KOPT-K1 (cell line): Measurements from ENCODE around the gene PLSCR1.
"Not testable (repeated sequence)": the region's sequence is repeated elsewhere in the genome, so short reads cannot be mapped to it uniquely, and the experiment has no call there.

Experiments used
- H3K27ac ChIP-seq: fragments of 200-600 bp; sonication (generic); 2 replicates; pipeline ENCODE4 v1.5.1; 2016; ENCODE audit warnings: antibody characterized with exemption, mild to moderate bottlenecking, low read depth, low read length; ENCODE audit not compliant: poor library complexity, severe bottlenecking
- H3K36me3 ChIP-seq: fragments of 200-600 bp; sonication (generic); 2 replicates; pipeline ENCODE4 v1.5.1; 2017; ENCODE audit warnings: antibody characterized with exemption, mild to moderate bottlenecking, low read length, moderate library complexity; ENCODE audit not compliant: insufficient read depth
- H3K9me3 ChIP-seq: fragments of 200-600 bp; sonication (generic); 2 replicates; pipeline ENCODE4 v1.5.1; 2017; ENCODE audit warnings: antibody characterized with exemption, low read length, mild to moderate bottlenecking; ENCODE audit not compliant: insufficient read depth, poor library complexity, severe bottlenecking

PLSCR1 gene

GRCh38 chr3:146511402-146512134 is 32.8 kb downstream of the PLSCR1 start:
- H3K36me3 ChIP-seq: peaks cover 33% of the 10 kb centered on the region
- no peak overlapping the region for H3K27ac ChIP-seq
- peaks cover 8% of the 10 kb centered on the region for H3K9me3 ChIP-seq

- Histone ChIP-seq H3K9me3 (no peaks in the 10 kb centered on the region), H3K27ac (no peak overlapping the region), H3K36me3 (peaks cover 12% of the 10 kb centered on the region; the same call in 1 of the 2 replicates)
Observed at GRCh38 chr3:146507331-146508120, 36.9 kb downstream of the PLSCR1 start.

GRCh38 chr3:146505516-146505915 is 38.9 kb downstream of the PLSCR1 start:
- no peak overlapping the region for H3K27ac ChIP-seq
- H3K36me3 ChIP-seq: no peaks in the 10 kb centered on the region
- H3K9me3 ChIP-seq: no peaks in the 10 kb centered on the region

GRCh38 chr3:146504498-146505197 is 39.8 kb downstream of the PLSCR1 start:
- H3K36me3 ChIP-seq: no peaks in the 10 kb centered on the region
- no peak overlapping the region for H3K27ac ChIP-seq
- H3K9me3 ChIP-seq: no peaks in the 10 kb centered on the region

- H3K9me3 ChIP-seq: no peaks in the 10 kb centered on the region
- no peaks in the 10 kb centered on the region for H3K36me3 ChIP-seq
- H3K27ac ChIP-seq: no peak overlapping the region
Observed at GRCh38 chr3:146503461-146504202, 40.8 kb downstream of the PLSCR1 start.

GRCh38 chr3:146502887-146503460 is 41.4 kb downstream of the PLSCR1 start:
- H3K36me3 ChIP-seq: no peaks in the 10 kb centered on the region
- no peaks in the 10 kb centered on the region for H3K9me3 ChIP-seq
- no peak overlapping the region for H3K27ac ChIP-seq

GRCh38 chr3:146501752-146502151 is 42.7 kb downstream of the PLSCR1 start:
- Histone ChIP-seq H3K27ac (no peak overlapping the region), H3K36me3 (no peaks in the 10 kb centered on the region), H3K9me3 (peaks cover 12% of the 10 kb centered on the region)

GRCh38 chr3:146499701-146500100 is 44.7 kb downstream of the PLSCR1 start:
- Histone ChIP-seq H3K36me3 (no peaks in the 10 kb centered on the region), H3K27ac (no peak overlapping the region), H3K9me3 (peaks cover 12% of the 10 kb centered on the region)

- Histone ChIP-seq H3K27ac (no peak overlapping the region), H3K9me3 (peaks cover 12% of the 10 kb centered on the region), H3K36me3 (no peaks in the 10 kb centered on the region)
Observed at GRCh38 chr3:146498002-146498736, 46.2 kb downstream of the PLSCR1 start.

- not testable (repeated sequence) for H3K36me3 ChIP-seq, H3K27ac ChIP-seq
- H3K9me3 ChIP-seq: peaks cover 12% of the 10 kb centered on the region
Observed at GRCh38 chr3:146497145-146497843, 47.1 kb downstream of the PLSCR1 start.

- Histone ChIP-seq H3K36me3 (no peaks in the 10 kb centered on the region), H3K9me3 (peaks cover 12% of the 10 kb centered on the region), H3K27ac (no peak overlapping the region)
Observed at GRCh38 chr3:146496726-146497125, 47.7 kb downstream of the PLSCR1 start.

- no peaks in the 10 kb centered on the region for H3K36me3 ChIP-seq
- H3K9me3 ChIP-seq: peaks cover 12% of the 10 kb centered on the region
- H3K27ac ChIP-seq: no peak overlapping the region
Observed at GRCh38 chr3:146496251-146496650, 48.2 kb downstream of the PLSCR1 start.

GRCh38 chr3:146493761-146494160 is 50.6 kb downstream of the PLSCR1 start:
- H3K36me3 ChIP-seq: no peaks in the 10 kb centered on the region
- no peak overlapping the region for H3K27ac ChIP-seq
- peaks cover 12% of the 10 kb centered on the region for H3K9me3 ChIP-seq
